HCT116 (cell line): ENCODE results near the gene EXOC6B. TPM values are rescaled to one million over a fixed set of nuclear protein-coding genes. Genes with fewer than 3 reads are reported as not detected.

Experiments
- ATAC-seq: fragments of 200-7000 bp; cut with Tn5 transposase; 2 replicates; pipeline ENCODE4 v1.9.1; 2020; ENCODE audit warnings: mild to moderate bottlenecking, moderate library complexity
- BruUV-seq: library from RNA; stranded (reverse); fragments of 400-500 nt; replicated peaks from 2 replicates; lab custom pipeline; 2021; lab: Mats Ljungman, UMichigan
- CTCF ChIA-PET: fragments of 300-600 bp; sonication (Branson Sonifier 250); formaldehyde crosslinking; loops from one replicate; lab custom pipeline; 2021; ENCODE audit warnings: antibody characterized with exemption; lab: Charles Lee
- POLR2A ChIA-PET: fragments of 300-600, 350-600 bp; sonication (Branson Sonifier 250); formaldehyde crosslinking; loops from one replicate; lab custom pipeline; 2021; ENCODE audit warnings: antibody characterized with exemption; lab: Charles Lee
- RAD21 ChIA-PET, 2 experiments: fragments of 300-600 bp; sonication (Branson Sonifier 250); formaldehyde crosslinking; loops; one replicate each; lab custom pipeline; 2023; ENCODE audit warnings: low total read pairs in 2 of 2; ENCODE audit not compliant: uncharacterized antibody in 2 of 2, unreplicated experiment in 2 of 2, low non-redundant PET in 1 of 2; lab: Charles Lee
- DNase-seq: peaks from one replicate; pipeline ENCODE4 v3.0.0-alpha.2; 2010; ENCODE audit warnings: low read depth, low spot score
- H2AFZ ChIP-seq: fragments of 200-600 bp; shearing (Covaris generic), sonication (generic); 2 replicates; pipeline ENCODE4 v1.6.1; 2017; ENCODE audit warnings: low read depth, mixed run types, mixed read lengths, antibody characterized with exemption, low read length; ENCODE audit not compliant: poor library complexity, severe bottlenecking
- H3K27ac ChIP-seq: 2 replicates; pipeline ENCODE4 v1.5.1; 2012; ENCODE audit warnings: low read depth, low read length
- H3K27me3 ChIP-seq: fragments of 200-600 bp; sonication (generic); 2 replicates; pipeline ENCODE4 v1.6.1; 2016; ENCODE audit warnings: mixed run types, low read length, mixed read lengths; ENCODE audit not compliant: insufficient read depth
- H3K36me3 ChIP-seq, 2 experiments: fragments of 200-500 bp in 1 of 2; fragments of 200-600 bp in 1 of 2; sonication (Bioruptor generic) in 1 of 2; sonication (generic) in 1 of 2; 2 replicates each; pipeline versions ENCODE4 v1.5.1 to v1.6.1; 2014 to 2016; ENCODE audit warnings: low read length in 2 of 2, inconsistent platforms in 1 of 2, mixed read lengths in 1 of 2, mixed run types in 1 of 2; ENCODE audit not compliant: insufficient read depth in 2 of 2, control insufficient read depth in 1 of 2
- H3K4me1 ChIP-seq, 2 experiments: fragments of 200-600 bp in 1 of 2; sonication (generic) in 1 of 2; 2 replicates each; pipeline versions ENCODE4 v1.5.1 to v1.6.1; 2012 to 2017; ENCODE audit warnings: low read length in 2 of 2, inconsistent platforms in 1 of 2, mild to moderate bottlenecking in 1 of 2, mixed read lengths in 1 of 2, mixed run types in 1 of 2, moderate library complexity in 1 of 2; ENCODE audit not compliant: insufficient read depth in 2 of 2, control insufficient read depth in 1 of 2
- H3K4me2 ChIP-seq: fragments of 200-600 bp; sonication (generic); 2 replicates; pipeline ENCODE4 v1.6.1; 2017; ENCODE audit warnings: mixed run types, low read length, mixed read lengths
- H3K4me3 ChIP-seq, 2 experiments: fragments of 200-600 bp in 1 of 2; sonication (generic) in 1 of 2; replicated peaks in 1 of 2; 2 replicates each; pipeline ENCODE4 v1.5.1; 2011 to 2016; ENCODE audit warnings: low read length in 2 of 2, control low read depth in 1 of 2, low read depth in 1 of 2, mild to moderate bottlenecking in 1 of 2, mixed read lengths in 1 of 2, mixed run types in 1 of 2
- H3K79me2 ChIP-seq: fragments of 200-600 bp; sonication (generic); 2 replicates; pipeline ENCODE4 v1.6.1; 2017; ENCODE audit warnings: mild to moderate bottlenecking, mixed run types, low read length, moderate library complexity, mixed read lengths; ENCODE audit not compliant: insufficient read depth
- H3K9ac ChIP-seq: fragments of 200-600 bp; sonication (generic); 2 replicates; pipeline ENCODE4 v1.6.1; 2016; ENCODE audit warnings: low read length, mixed read lengths
- H3K9me2 ChIP-seq: fragments of 200-600 bp; sonication (generic), shearing (Covaris generic); 2 replicates; pipeline ENCODE4 v1.6.1; 2017; ENCODE audit warnings: mixed run types, mild to moderate bottlenecking, moderate library complexity; ENCODE audit not compliant: insufficient read depth
- H3K9me3 ChIP-seq, 2 experiments: fragments of 200-500 bp in 1 of 2; fragments of 200-600 bp in 1 of 2; sonication (Bioruptor generic) in 1 of 2; sonication (generic) in 1 of 2; 2 replicates each; pipeline ENCODE4 v1.6.1; 2014 to 2017; ENCODE audit warnings: low read length in 2 of 2, mixed read lengths in 2 of 2, inconsistent platforms in 1 of 2, low read depth in 1 of 2, mild to moderate bottlenecking in 1 of 2, mixed run types in 1 of 2, moderate library complexity in 1 of 2; ENCODE audit not compliant: control insufficient read depth in 1 of 2, insufficient read depth in 1 of 2
- H4K20me1 ChIP-seq: fragments of 200-600 bp; sonication (generic), shearing (Covaris generic); 2 replicates; pipeline ENCODE4 v1.6.1; 2017; ENCODE audit warnings: mixed run types, mild to moderate bottlenecking, moderate library complexity; ENCODE audit not compliant: insufficient read depth
- CEBPB ChIP-seq: IDR thresholded peaks from 2 replicates; pipeline ENCODE4 v1.6.1; 2012; ENCODE audit warnings: low read depth
- JUND ChIP-seq: IDR thresholded peaks from 2 replicates; pipeline ENCODE4 v1.6.1; 2012
- intact Hi-C: fragments of 100-400 bp; cut with micrococcal nuclease; formaldehyde crosslinking; loops from 2 replicates; pipeline ENCODE4 v1.10.0; 2022
- total RNA-seq: library from RNA; stranded (reverse); gene quantifications from one replicate; pipeline ENCODE4 v1.2.1, GENCODE V29; 2021; ENCODE audit not compliant: unreplicated experiment
- TF ChIP-seq, protein P1 (sequence below): IDR thresholded peaks from 2 replicates; pipeline ENCODE4 v1.6.1; 2012; ENCODE audit warnings: low read depth

Gene EXOC6B
- total RNA-seq, 1 experiment from 2014 or later = 25.4 TPM

- ChIA-PET POLR2A (no interaction called here), RAD21 (no interaction called here), CTCF (interaction anchor here (1.0 to 1.7 kb wide), 4 partner anchors 214 to 599 kb away, joined by 3 to 7 read pairs (median 4); no protein-coding TSS in a partner anchor)
- H2AFZ ChIP-seq = peak overlapping the region; percentile 86
- no TSS peak for BruUV-seq
- no peaks in the 10 kb centered on the region for H4K20me1 ChIP-seq
- DNase-seq = no peak
- no peaks in the 10 kb centered on the region for H3K9me3 ChIP-seq
- H3K27me3 ChIP-seq = no peaks in the 10 kb centered on the region
- no peaks in the 10 kb centered on the region for H3K79me2 ChIP-seq
- H3K4me2 ChIP-seq = peak overlapping the region; percentile 83
- peak overlapping the region; percentile 42 for H3K9ac ChIP-seq
- ATAC-seq = no peak
- H3K36me3 ChIP-seq = no peaks in the 10 kb centered on the region
- H3K27ac ChIP-seq = no peak overlapping the region
- intact Hi-C loops = no loop called here
- no peaks in the 10 kb centered on the region for H3K9me2 ChIP-seq
- H3K4me3 ChIP-seq = peak overlapping the region; percentile 48 to 56
- TF ChIP-seq CEBPB (no peak), JUND (no peak)
- TF ChIP-seq, protein P1, sequence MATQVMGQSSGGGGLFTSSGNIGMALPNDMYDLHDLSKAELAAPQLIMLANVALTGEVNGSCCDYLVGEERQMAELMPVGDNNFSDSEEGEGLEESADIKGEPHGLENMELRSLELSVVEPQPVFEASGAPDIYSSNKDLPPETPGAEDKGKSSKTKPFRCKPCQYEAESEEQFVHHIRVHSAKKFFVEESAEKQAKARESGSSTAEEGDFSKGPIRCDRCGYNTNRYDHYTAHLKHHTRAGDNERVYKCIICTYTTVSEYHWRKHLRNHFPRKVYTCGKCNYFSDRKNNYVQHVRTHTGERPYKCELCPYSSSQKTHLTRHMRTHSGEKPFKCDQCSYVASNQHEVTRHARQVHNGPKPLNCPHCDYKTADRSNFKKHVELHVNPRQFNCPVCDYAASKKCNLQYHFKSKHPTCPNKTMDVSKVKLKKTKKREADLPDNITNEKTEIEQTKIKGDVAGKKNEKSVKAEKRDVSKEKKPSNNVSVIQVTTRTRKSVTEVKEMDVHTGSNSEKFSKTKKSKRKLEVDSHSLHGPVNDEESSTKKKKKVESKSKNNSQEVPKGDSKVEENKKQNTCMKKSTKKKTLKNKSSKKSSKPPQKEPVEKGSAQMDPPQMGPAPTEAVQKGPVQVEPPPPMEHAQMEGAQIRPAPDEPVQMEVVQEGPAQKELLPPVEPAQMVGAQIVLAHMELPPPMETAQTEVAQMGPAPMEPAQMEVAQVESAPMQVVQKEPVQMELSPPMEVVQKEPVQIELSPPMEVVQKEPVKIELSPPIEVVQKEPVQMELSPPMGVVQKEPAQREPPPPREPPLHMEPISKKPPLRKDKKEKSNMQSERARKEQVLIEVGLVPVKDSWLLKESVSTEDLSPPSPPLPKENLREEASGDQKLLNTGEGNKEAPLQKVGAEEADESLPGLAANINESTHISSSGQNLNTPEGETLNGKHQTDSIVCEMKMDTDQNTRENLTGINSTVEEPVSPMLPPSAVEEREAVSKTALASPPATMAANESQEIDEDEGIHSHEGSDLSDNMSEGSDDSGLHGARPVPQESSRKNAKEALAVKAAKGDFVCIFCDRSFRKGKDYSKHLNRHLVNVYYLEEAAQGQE = no peak
- TF ChIP-seq, all 23 proteins: peak for 0
- peaks cover 18 to 44% of the 10 kb centered on the region in 2 experiments; a peak in 3 of 4 replicates for H3K4me1 ChIP-seq
Observed at GRCh38 chr2:72148003-72148836, 677.6 kb downstream of the EXOC6B start.
